ENCODE data around the gene VPS13D. TPM values are rescaled to one million over a fixed set of nuclear protein-coding genes. Genes with fewer than 3 reads are reported as not detected.

Gene VPS13D
- total and polyA plus RNA-seq, 4 donors = 10.2 to 68.3 (median 12.6) TPM

DNA sequence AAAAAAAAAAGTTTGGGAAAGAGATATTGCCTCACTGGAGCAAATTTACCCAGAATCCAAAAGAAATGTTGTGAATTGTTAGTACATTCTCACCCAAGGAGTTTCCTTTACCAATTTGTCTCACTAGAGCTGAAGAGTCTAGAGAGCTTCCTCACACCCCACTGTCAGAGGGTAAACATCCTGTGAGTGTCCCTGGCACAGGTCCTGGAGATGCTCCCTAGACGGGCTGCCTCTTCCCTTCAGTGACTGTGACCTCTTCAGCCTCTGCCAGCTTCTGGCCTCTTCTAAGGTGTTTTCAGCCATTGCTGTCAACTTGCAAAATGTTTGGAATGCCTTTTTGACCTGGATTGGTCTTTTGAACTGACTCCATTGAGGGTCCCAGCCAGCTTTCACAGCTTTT is 228.7 kb downstream of the VPS13D start:
- Histone ChIP-seq H3K9me3 (ENCODE audit: control insufficient read depth in 4 of 4, low read length in 3 of 4) (no peaks in the 10 kb centered on the region), H3K27ac (ENCODE audit: low read depth in 1 of 2, low read length in 2 of 2) (peak overlapping the region; percentile 22 to 84), H3K4me3 (ENCODE audit: low read depth in 1 of 3, low read length in 3 of 3) (no peak overlapping the region), H3K27me3 (ENCODE audit: control insufficient read depth in 4 of 4, insufficient read depth in 4 of 4, low read length in 3 of 4) (no peaks in the 10 kb centered on the region), H3K36me3 (ENCODE audit: control insufficient read depth in 4 of 4, insufficient read depth in 3 of 4, low read depth in 1 of 4, low read length in 3 of 4) (no peaks in the 10 kb centered on the region), H3K4me1 (ENCODE audit: control insufficient read depth in 4 of 4, insufficient read depth in 4 of 4, low read length in 3 of 4) (peaks cover 12 to 58% (median 45%) of the 10 kb centered on the region in 4 donors), H3K9ac (ENCODE audit: low read depth in 1 of 2, low read length in 2 of 2) (no peak overlapping the region)
- no peak for TF ChIP-seq GABPA (IDR thresholded peaks at IDR 0.05 in 1 of 2, conservative IDR thresholded peaks at IDR 0.05 in 1 of 2)
- TF ChIP-seq NR2F2 (IDR thresholded peaks at IDR 0.05) = no peak
- TF ChIP-seq, protein P1, sequence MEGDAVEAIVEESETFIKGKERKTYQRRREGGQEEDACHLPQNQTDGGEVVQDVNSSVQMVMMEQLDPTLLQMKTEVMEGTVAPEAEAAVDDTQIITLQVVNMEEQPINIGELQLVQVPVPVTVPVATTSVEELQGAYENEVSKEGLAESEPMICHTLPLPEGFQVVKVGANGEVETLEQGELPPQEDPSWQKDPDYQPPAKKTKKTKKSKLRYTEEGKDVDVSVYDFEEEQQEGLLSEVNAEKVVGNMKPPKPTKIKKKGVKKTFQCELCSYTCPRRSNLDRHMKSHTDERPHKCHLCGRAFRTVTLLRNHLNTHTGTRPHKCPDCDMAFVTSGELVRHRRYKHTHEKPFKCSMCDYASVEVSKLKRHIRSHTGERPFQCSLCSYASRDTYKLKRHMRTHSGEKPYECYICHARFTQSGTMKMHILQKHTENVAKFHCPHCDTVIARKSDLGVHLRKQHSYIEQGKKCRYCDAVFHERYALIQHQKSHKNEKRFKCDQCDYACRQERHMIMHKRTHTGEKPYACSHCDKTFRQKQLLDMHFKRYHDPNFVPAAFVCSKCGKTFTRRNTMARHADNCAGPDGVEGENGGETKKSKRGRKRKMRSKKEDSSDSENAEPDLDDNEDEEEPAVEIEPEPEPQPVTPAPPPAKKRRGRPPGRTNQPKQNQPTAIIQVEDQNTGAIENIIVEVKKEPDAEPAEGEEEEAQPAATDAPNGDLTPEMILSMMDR (IDR thresholded peaks at IDR 0.05; ENCODE audit: low read depth, low read length, missing input control) = no peak
- TF ChIP-seq FOXA2 (IDR thresholded peaks at IDR 0.05) = no peak
- TF ChIP-seq, protein P2, sequence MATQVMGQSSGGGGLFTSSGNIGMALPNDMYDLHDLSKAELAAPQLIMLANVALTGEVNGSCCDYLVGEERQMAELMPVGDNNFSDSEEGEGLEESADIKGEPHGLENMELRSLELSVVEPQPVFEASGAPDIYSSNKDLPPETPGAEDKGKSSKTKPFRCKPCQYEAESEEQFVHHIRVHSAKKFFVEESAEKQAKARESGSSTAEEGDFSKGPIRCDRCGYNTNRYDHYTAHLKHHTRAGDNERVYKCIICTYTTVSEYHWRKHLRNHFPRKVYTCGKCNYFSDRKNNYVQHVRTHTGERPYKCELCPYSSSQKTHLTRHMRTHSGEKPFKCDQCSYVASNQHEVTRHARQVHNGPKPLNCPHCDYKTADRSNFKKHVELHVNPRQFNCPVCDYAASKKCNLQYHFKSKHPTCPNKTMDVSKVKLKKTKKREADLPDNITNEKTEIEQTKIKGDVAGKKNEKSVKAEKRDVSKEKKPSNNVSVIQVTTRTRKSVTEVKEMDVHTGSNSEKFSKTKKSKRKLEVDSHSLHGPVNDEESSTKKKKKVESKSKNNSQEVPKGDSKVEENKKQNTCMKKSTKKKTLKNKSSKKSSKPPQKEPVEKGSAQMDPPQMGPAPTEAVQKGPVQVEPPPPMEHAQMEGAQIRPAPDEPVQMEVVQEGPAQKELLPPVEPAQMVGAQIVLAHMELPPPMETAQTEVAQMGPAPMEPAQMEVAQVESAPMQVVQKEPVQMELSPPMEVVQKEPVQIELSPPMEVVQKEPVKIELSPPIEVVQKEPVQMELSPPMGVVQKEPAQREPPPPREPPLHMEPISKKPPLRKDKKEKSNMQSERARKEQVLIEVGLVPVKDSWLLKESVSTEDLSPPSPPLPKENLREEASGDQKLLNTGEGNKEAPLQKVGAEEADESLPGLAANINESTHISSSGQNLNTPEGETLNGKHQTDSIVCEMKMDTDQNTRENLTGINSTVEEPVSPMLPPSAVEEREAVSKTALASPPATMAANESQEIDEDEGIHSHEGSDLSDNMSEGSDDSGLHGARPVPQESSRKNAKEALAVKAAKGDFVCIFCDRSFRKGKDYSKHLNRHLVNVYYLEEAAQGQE (IDR thresholded peaks at IDR 0.05) = no peak
- no peak for TF ChIP-seq SP1 (IDR thresholded peaks at IDR 0.05)
- no peak for TF ChIP-seq EGR1 (IDR thresholded peaks at IDR 0.05; ENCODE audit: low read depth in 2 of 2)
- no peak for TF ChIP-seq HNF4G (IDR thresholded peaks at IDR 0.05)
- TF ChIP-seq YY1 (IDR thresholded peaks at IDR 0.05) = no peak
- TF ChIP-seq HNF4A (conservative IDR thresholded peaks at IDR 0.05) = no peak
- TF ChIP-seq JUND (IDR thresholded peaks at IDR 0.05) = no peak
- TF ChIP-seq RAD21 (IDR thresholded peaks at IDR 0.05) = no peak
- TF ChIP-seq TAF1 (conservative IDR thresholded peaks at IDR 0.05) = no peak
- TF ChIP-seq, protein P3, sequence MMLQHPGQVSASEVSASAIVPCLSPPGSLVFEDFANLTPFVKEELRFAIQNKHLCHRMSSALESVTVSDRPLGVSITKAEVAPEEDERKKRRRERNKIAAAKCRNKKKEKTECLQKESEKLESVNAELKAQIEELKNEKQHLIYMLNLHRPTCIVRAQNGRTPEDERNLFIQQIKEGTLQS (IDR thresholded peaks at IDR 0.05) = no peak
- TF ChIP-seq RXRA (IDR thresholded peaks at IDR 0.05) = no peak
- TF ChIP-seq, protein P4, sequence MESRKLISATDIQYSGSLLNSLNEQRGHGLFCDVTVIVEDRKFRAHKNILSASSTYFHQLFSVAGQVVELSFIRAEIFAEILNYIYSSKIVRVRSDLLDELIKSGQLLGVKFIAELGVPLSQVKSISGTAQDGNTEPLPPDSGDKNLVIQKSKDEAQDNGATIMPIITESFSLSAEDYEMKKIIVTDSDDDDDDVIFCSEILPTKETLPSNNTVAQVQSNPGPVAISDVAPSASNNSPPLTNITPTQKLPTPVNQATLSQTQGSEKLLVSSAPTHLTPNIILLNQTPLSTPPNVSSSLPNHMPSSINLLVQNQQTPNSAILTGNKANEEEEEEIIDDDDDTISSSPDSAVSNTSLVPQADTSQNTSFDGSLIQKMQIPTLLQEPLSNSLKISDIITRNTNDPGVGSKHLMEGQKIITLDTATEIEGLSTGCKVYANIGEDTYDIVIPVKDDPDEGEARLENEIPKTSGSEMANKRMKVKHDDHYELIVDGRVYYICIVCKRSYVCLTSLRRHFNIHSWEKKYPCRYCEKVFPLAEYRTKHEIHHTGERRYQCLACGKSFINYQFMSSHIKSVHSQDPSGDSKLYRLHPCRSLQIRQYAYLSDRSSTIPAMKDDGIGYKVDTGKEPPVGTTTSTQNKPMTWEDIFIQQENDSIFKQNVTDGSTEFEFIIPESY (IDR thresholded peaks at IDR 0.05) = no peak
- TF ChIP-seq FOXA1 (IDR thresholded peaks at IDR 0.05) = no peak
- TF ChIP-seq, protein P5, sequence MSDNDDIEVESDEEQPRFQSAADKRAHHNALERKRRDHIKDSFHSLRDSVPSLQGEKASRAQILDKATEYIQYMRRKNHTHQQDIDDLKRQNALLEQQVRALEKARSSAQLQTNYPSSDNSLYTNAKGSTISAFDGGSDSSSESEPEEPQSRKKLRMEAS (IDR thresholded peaks at IDR 0.05) = no peak
- DNase-seq (ENCODE audit: low spot score) = no peak
- WGBS = 29% methylated on average over 1 of the region's 1 CpG

All from liver (tissue), 9 donors.